SIG-M5 (cell line): ENCODE results near the gene GRIA1.
"Not testable (repeated sequence)": the region's sequence is repeated elsewhere in the genome, so short reads cannot be mapped to it uniquely, and the experiment has no call there.

Experiments used
- DNase-seq: peaks from one replicate; lab custom pipeline; 2025; lab: John Stamatoyannopoulos, UW

Gene GRIA1

GRCh38 chr5:153835891-153836515, 345.5 kb downstream of the GRIA1 start:
- DNase-seq: no peak

- DNase-seq: not testable (repeated sequence)
Measured at GRCh38 chr5:153849303-153850113, 359.0 kb downstream of the GRIA1 start.

GRCh38 chr5:153860195-153860886, 369.9 kb downstream of the GRIA1 start:
- no peak for DNase-seq

- DNase-seq: not testable (repeated sequence)
Measured at GRCh38 chr5:153862906-153863305, 372.4 kb downstream of the GRIA1 start.
